ENCODE measurements around the gene DBF4B. TPM values are rescaled to one million over a fixed set of nuclear protein-coding genes. Genes with fewer than 3 reads are reported as not detected.
"Not testable (repeated sequence)": the region's sequence is repeated elsewhere in the genome, so short reads cannot be mapped to it uniquely, and the experiment has no call there.

DBF4B gene
- total and polyA plus RNA-seq, 2 donors = 7.1 to 7.2 TPM

GRCh38 chr17:44690746-44691306 is 17.6 kb upstream of the DBF4B start:
- not testable (repeated sequence) for H3K4me3 ChIP-seq (ENCODE audit: low read depth, low read length); H3K4me1 ChIP-seq (ENCODE audit: insufficient read depth); H3K27ac ChIP-seq (ENCODE audit: low read depth); H3K36me3 ChIP-seq (ENCODE audit: insufficient read depth); DNase-seq (ENCODE audit: extremely low spot score)
- WGBS = 85% methylated on average over 21 of the region's 21 CpGs

GRCh38 chr17:44693609-44694008 is 14.9 kb upstream of the DBF4B start:
- Histone ChIP-seq H3K27ac (ENCODE audit: low read depth) (no peak overlapping the region), H3K4me3 (ENCODE audit: low read depth, low read length) (no peak overlapping the region), H3K36me3 (ENCODE audit: insufficient read depth) (no peaks in the 10 kb centered on the region), H3K4me1 (ENCODE audit: insufficient read depth) (peaks cover 3% of the 10 kb centered on the region)
- 78% methylated on average over 11 of the region's 11 CpGs for WGBS
- DNase-seq (ENCODE audit: extremely low spot score) = no peak

GRCh38 chr17:44700288-44700687 is 8.2 kb upstream of the DBF4B start:
- H3K4me1 ChIP-seq (ENCODE audit: insufficient read depth); H3K27ac ChIP-seq (ENCODE audit: low read depth); DNase-seq (ENCODE audit: extremely low spot score); H3K4me3 ChIP-seq (ENCODE audit: low read depth, low read length); H3K36me3 ChIP-seq (ENCODE audit: insufficient read depth): not testable (repeated sequence)
- WGBS = 90% methylated on average over 10 of the region's 10 CpGs

GRCh38 chr17:44707755-44708400 is 587 bp upstream of the DBF4B start:
- DNase-seq (ENCODE audit: extremely low spot score) = no peak
- Histone ChIP-seq H3K4me1 (ENCODE audit: insufficient read depth) (no peaks in the 10 kb centered on the region), H3K27ac (ENCODE audit: low read depth) (peak overlapping the region; percentile 48), H3K36me3 (ENCODE audit: insufficient read depth) (no peaks in the 10 kb centered on the region), H3K4me3 (ENCODE audit: low read depth, low read length) (peak overlapping the region; percentile 70)
- WGBS = 29% methylated on average over 4 of the region's 4 CpGs

GRCh38 chr17:44719444-44719843 is 11.0 kb downstream of the DBF4B start:
- no peak for DNase-seq (ENCODE audit: extremely low spot score)
- 95% methylated on average over 1 of the region's 1 CpG for WGBS
- H3K4me1 ChIP-seq (ENCODE audit: insufficient read depth) = no peaks in the 10 kb centered on the region

GRCh38 chr17:44722254-44722653 is 13.8 kb downstream of the DBF4B start:
- H3K4me3 ChIP-seq (ENCODE audit: low read depth, low read length) = no peak overlapping the region

More at GRCh38 chr17:44719444-44719843, 11.0 kb downstream of the DBF4B start:
- no peaks in the 10 kb centered on the region for H3K36me3 ChIP-seq (ENCODE audit: insufficient read depth)
- no peak overlapping the region for H3K27ac ChIP-seq (ENCODE audit: low read depth)
- no peak overlapping the region for H3K4me3 ChIP-seq (ENCODE audit: low read depth, low read length)

GRCh38 chr17:44726121-44726520 is 17.7 kb downstream of the DBF4B start:
- not testable (repeated sequence) for H3K4me1 ChIP-seq (ENCODE audit: insufficient read depth); H3K36me3 ChIP-seq (ENCODE audit: insufficient read depth); H3K27ac ChIP-seq (ENCODE audit: low read depth); H3K4me3 ChIP-seq (ENCODE audit: low read depth, low read length); DNase-seq (ENCODE audit: extremely low spot score)
- WGBS = 93% methylated on average over 6 of the region's 6 CpGs

More at GRCh38 chr17:44722254-44722653, 13.8 kb downstream of the DBF4B start:
- WGBS = 92% methylated on average over 5 of the region's 5 CpGs
- H3K4me1 ChIP-seq (ENCODE audit: insufficient read depth) = no peaks in the 10 kb centered on the region
- no peaks in the 10 kb centered on the region for H3K36me3 ChIP-seq (ENCODE audit: insufficient read depth)
- DNase-seq (ENCODE audit: extremely low spot score) = no peak
- H3K27ac ChIP-seq (ENCODE audit: low read depth) = no peak overlapping the region

GRCh38 chr17:44733753-44734152 is 25.3 kb downstream of the DBF4B start:
- DNase-seq (ENCODE audit: extremely low spot score) = no peak
- WGBS = 75% methylated on average over 5 of the region's 5 CpGs
- H3K36me3 ChIP-seq (ENCODE audit: insufficient read depth) = no peaks in the 10 kb centered on the region
- H3K4me1 ChIP-seq (ENCODE audit: insufficient read depth) = no peaks in the 10 kb centered on the region
- no peak overlapping the region for H3K27ac ChIP-seq (ENCODE audit: low read depth)
- H3K4me3 ChIP-seq (ENCODE audit: low read depth, low read length) = no peak overlapping the region

- no peak for DNase-seq (ENCODE audit: extremely low spot score)
- 86% methylated on average over 2 of the region's 2 CpGs for WGBS
- Histone ChIP-seq H3K4me3 (ENCODE audit: low read depth, low read length) (no peak overlapping the region), H3K27ac (ENCODE audit: low read depth) (no peak overlapping the region), H3K36me3 (ENCODE audit: insufficient read depth) (no peaks in the 10 kb centered on the region), H3K4me1 (ENCODE audit: insufficient read depth) (no peaks in the 10 kb centered on the region)
Measured at GRCh38 chr17:44734272-44734671, 25.8 kb downstream of the DBF4B start.

- H3K4me1 ChIP-seq (ENCODE audit: insufficient read depth) = no peaks in the 10 kb centered on the region
Measured at GRCh38 chr17:44736551-44737240, 28.2 kb downstream of the DBF4B start.

GRCh38 chr17:44738214-44738906 is 29.9 kb downstream of the DBF4B start:
- 91% methylated on average over 3 of the region's 3 CpGs for WGBS
- no peak overlapping the region for H3K27ac ChIP-seq (ENCODE audit: low read depth)
- no peak overlapping the region for H3K4me3 ChIP-seq (ENCODE audit: low read depth, low read length)
- DNase-seq (ENCODE audit: extremely low spot score) = no peak
- no peaks in the 10 kb centered on the region for H3K36me3 ChIP-seq (ENCODE audit: insufficient read depth)
- H3K4me1 ChIP-seq (ENCODE audit: insufficient read depth) = no peaks in the 10 kb centered on the region

More at GRCh38 chr17:44736551-44737240, 28.2 kb downstream of the DBF4B start:
- Histone ChIP-seq H3K36me3 (ENCODE audit: insufficient read depth) (no peaks in the 10 kb centered on the region), H3K27ac (ENCODE audit: low read depth) (no peak overlapping the region), H3K4me3 (ENCODE audit: low read depth, low read length) (no peak overlapping the region)
- 91% methylated on average over 12 of the region's 12 CpGs for WGBS
- DNase-seq (ENCODE audit: extremely low spot score) = no peak

- WGBS = 96% methylated on average over 8 of the region's 8 CpGs
- H3K4me1 ChIP-seq (ENCODE audit: insufficient read depth) = no peaks in the 10 kb centered on the region
- H3K27ac ChIP-seq (ENCODE audit: low read depth) = no peak overlapping the region
- no peak for DNase-seq (ENCODE audit: extremely low spot score)
- no peak overlapping the region for H3K4me3 ChIP-seq (ENCODE audit: low read depth, low read length)
- no peaks in the 10 kb centered on the region for H3K36me3 ChIP-seq (ENCODE audit: insufficient read depth)
Measured at GRCh38 chr17:44741316-44741715, 32.9 kb downstream of the DBF4B start.

GRCh38 chr17:44745301-44745700 is 36.8 kb downstream of the DBF4B start:
- Histone ChIP-seq H3K36me3 (ENCODE audit: insufficient read depth) (no peaks in the 10 kb centered on the region), H3K4me1 (ENCODE audit: insufficient read depth) (no peaks in the 10 kb centered on the region), H3K27ac (ENCODE audit: low read depth) (no peak overlapping the region), H3K4me3 (ENCODE audit: low read depth, low read length) (no peak overlapping the region)
- no peak for DNase-seq (ENCODE audit: extremely low spot score)
- 89% methylated on average over 1 of the region's 1 CpG for WGBS

Measured in urinary bladder (tissue), 4 donors.